Activated CD4-positive, alpha-beta T cell treated with anti-CD3 and anti-CD28 coated beads, Interleukin-2, Interleukin-4, amounts not matched to agents 100 ng/mL and 50 ng/mL, durations not matched to agents 16 hours and 8 hours (primary cell): ENCODE data around the gene TLCD5.

Experiments
- DNase-seq: peaks from one replicate; pipeline ENCODE4 v3.0.0-alpha.2; 2020; ENCODE audit warnings: low spot score

The TLCD5 gene

DNA sequence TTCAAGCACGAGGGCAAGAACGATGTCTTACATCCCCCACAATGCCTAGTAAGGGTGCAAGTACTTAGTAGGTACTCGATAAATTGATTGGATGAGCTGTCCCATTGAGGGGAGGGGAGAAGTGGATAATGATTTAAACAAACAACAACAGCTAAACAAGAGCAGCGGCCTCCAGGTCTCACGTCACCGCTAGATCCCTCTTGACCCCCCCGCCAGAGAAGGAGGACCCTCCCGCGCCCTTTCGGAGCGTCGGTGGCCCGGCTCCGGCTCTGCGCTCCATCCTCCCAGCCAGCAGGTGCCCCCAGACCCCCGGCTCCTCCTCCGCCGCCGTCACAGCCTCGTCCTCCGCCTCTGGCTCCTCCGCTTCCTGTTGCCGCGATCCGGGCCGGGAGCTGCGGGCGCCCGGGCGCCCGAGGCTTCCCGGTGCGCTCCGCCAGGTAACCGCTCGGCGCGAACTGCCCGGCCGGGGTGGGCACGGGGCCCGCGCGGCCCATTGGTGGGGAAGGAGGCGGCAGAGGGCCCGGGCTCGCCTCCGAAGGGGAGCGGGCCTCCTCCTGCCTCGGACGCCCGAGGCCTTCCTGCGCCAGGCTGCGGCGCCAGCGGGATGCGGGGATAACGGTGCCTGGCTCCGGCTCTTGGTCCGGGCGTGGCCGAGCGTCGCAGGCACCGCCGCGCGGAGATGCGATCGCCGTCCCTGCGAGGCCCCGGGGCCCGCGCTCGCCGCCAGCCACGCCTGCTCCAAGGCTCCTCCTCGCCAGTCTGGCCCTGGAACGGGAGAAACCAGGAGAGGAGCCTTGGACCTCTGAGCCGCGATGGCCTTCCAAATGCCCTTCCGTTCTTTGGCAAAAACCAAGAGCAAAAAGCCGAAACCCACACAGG lies at the start of gene TLCD5:
TLCD5 (plus strand) TSS at position 368 of the 879 bp plus-strand sequence. CDS start 2,143 bp downstream, outside the sequence.
- peak; percentile 27 for DNase-seq

DNA sequence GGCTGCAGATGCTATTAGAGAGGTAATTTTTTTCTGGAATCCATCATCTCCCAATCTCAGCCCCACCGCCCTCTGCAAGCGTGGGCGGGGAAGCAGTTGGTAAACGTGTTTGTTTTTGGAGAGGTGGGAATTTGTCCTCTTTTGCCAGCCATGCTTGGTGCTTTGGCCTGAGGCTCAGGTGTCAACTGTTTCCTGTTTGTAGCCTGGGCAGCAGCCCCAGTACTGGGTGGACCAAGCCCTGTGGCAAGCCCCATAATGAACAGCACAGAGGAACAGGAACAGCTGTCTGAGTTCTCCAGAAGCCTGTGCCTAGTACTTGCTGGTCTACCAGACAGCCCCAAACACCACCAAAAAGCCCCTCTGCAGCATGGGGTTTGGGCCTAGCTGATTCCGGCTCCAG lies 45.6 kb upstream of the TLCD5 start:
- no peak for DNase-seq

DNA sequence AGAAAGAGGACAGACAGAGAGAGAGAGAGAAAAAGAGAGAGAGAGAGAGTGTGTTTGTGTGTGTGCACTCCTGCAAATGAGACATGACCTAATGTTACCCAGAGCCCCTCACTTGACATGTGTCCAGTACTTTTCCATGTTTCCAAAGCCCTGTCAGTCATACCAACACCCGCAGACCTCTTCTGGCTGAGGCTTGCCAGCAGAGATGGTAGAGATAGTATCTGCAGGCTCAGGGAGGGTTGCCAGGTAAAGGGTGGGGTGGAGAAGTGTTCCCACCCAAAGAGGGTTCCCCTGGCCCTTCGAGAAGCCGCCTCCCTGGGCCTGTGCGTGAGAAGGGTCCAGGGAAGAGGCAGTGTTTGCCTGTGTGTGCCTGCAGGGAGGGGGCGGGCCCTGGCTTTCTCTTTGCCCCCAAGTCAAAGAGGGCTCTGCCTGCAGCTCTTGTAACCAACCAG lies 44.5 kb upstream of the TLCD5 start:
- no peak for DNase-seq

DNA sequence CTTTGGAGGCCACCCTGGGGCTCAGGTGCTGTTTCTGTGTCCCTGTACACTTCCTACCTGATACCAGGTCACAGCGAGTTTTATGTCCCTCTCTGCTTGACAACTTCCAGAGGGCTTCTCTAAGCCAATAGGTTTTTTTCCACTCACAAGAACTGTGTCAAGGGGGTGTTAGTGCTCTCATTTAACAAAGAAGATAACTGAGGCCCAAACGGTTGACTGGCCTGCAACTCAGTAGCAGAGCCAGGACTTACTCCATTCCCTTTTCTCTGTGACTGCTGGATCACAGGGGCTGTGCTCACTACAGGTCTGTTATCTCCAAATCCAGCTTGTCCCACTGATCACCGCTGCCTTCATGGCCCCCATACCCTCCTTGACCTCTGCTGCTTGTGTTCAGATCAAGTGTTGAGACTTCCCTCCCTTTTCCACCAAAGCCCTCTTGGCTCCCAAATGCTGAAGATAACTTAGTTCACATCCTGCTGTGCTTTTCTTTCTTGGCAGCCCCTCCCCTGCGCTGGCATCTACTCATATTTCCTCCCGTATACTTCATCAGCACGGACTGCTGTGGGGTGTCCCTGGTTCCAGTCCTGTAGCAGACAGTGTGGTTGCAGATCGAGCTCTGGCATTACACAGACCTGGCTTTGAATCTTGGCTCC lies 43.8 kb upstream of the TLCD5 start:
- DNase-seq = no peak

DNA sequence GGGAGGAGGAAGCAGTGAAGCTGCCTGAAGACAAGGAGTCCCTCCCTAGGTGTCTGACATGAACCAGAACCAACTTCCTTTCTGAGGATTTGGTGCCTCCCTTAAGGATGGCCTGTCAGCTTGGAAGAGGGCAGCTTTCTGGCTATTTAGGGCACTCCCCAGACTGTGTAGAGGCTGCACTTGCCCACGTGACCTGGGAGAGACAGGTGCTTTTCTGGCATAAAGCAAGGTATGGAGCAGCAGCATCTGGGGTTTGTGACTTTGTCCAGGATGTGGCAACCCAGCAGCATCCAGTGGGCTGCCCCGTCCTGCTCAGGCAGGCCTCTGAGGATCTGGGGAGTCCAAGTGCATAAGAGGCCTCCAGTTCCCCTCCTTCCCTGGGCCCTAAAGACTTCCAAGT lies 42.0 kb upstream of the TLCD5 start:
- DNase-seq = no peak

DNA sequence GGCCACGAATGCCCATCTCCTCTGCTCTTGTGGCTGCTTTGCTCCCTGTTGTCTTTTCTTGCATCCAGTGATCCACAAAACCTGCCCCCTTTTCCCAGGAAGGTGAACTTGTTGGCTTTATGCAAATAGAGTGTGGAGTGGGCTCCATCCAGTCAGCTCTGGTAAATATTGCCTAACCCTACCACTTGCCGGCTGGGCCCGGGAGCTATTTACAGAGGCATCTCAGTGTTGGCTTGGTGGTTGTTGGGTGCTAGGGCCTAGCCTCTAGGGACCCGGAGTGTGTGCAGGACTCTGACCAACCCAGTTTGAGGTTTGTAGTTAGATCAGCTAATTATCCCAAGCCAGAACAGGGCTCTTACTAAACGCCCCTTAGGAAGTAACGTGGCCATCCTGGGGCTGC lies 40.8 kb upstream of the TLCD5 start:
- no peak for DNase-seq

DNA sequence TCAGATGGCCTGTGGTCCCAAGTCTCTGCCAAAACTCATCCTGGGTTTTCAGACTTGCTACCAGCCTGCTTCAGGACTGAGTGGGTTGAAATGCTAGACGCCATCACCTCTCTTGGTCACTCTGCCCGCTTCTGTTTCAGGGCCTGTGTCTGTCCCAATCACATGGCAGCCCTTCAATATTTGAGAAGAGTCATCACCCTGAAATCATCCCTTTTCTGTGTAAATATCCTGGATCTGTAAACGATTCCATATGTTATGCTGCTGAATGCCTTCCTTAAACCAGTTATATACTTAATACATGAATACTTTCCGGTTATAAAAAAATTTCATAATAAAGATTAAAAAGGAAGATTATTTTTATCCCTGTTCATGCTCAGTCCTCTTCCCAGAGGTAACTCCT lies 39.8 kb upstream of the TLCD5 start:
- DNase-seq = no peak

DNA sequence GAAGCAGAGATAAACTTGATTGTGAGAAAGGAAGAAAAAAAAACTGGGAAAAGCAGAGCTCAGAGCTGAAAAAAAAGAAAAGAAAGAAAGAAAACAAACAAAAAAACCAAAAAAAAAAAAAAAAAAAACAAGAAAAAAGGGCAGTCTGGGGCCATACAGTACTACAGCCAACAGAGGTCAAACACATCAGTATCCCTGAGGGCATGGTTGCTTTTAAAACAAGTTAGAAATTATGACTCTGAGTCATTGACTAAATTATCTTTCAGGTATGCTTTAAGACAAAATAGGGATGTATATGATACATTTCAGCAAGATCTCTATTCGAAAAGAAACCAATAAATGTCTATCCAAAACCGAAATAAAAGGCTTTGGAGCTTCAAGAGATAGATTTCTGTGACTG lies 37.1 kb upstream of the TLCD5 start:
- DNase-seq = no peak

DNA sequence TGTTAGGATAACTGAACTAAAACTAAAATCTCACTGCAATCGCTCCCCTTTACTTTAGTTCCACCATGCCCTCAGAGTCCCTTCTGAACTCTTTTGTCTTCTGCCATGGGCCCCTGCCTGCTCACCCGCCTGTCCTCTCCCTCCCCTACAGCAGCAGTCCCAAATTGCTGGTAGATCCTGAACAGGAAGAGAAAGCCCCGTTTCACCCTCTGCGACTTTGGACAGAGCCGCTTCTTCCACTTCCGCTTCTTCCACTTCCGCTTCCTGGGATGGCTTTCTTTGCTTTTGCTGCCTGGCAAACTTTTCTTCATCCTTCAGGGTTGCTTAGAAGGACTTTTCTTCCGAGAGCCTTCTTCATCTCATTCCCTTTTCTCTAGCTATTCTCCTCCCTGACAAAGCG lies 35.7 kb upstream of the TLCD5 start:
- no peak for DNase-seq

DNA sequence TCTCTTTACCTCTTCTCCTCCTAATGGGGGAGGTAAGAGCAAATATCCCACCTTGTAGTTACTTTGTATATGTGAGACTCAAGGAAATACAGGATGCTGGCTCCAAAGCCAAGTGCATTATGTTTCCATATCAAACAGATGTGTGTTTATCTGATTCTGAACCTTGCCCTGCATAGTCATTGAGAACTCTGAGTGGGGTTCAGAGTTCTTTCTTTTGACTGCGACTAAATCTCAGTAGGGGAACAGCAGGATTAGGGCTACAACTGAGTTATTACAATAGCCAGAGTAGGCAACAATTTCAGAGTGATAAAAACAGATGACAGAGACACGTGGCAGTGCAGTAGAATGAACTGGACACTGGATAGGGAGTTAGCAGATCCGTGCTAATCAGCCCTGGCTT lies 34.1 kb upstream of the TLCD5 start:
- no peak for DNase-seq

DNA sequence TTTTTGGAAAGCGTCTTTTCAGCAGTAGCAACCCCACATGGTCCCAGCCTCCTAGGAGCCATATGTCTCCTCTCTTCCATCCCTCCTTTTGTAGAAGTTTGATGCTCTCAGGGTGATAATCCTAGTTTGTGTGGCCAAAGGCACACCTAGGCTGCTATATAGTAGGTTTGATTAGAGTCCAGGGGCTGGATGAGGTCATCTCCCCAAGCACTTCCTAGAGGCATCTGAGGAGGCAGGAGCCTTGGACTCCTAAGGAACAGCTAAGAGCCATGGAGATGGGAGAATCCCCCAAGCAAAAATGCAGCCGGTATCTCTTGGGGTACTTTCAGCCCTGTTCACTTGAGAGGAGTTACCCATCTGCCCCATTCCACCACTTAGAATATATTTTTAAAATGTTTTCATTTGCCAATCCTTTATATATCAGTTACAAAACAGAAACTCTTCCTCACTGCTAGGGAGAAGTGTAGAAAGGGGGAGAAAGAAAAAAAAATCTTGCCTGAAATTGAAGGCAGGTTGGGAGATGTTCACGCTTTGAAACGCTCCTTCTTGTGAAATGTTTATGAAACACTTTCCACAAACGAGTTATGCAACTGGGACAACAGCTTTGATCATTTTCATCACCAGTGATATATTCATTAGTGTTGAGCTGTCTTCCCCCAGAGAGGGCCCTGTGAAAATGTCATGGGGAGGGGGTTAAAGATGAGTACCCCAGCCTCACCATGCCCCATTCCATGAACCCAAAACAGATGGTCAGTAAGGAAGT lies 31.9 kb upstream of the TLCD5 start:
- DNase-seq = no peak

DNA sequence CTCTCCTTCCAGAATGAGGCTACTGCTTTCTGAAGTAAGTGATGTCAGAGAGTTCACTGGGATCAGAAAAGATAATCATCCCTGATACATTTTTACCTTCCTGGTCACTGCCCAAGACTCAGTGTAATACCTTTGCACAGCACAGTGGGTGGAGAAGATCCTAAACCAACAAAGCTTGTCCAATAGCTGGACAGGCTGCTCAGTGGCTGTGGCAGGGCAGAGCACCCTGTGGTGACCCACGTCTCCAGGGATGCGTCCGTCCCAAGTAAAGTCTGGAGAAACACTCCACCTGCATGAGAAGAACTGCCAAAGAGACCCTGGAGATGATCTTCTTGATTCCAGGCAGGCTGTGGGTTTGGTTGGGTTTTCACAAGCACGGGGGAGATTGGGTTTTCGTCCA lies 31.0 kb upstream of the TLCD5 start:
- no peak for DNase-seq

DNA sequence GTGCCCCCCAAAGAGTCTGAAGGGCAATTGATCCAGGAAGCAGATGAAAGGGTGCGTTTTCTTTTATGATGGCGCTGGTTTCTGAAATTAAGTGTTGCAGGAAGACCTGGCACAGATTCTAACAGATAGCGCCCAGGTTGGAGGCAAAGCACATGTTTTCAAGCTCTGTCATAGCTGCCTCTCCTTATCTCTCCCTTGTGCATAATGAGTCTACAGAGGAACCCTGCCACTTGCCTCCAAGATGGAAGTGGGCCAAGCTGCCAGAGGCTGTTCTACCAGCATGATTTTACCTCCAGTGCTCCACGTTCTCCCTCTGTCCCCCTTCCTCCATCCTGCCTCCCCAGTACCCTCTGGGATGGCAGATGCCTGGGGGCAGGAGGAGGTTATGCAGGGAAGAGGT lies 30.0 kb upstream of the TLCD5 start:
- no peak for DNase-seq

DNA sequence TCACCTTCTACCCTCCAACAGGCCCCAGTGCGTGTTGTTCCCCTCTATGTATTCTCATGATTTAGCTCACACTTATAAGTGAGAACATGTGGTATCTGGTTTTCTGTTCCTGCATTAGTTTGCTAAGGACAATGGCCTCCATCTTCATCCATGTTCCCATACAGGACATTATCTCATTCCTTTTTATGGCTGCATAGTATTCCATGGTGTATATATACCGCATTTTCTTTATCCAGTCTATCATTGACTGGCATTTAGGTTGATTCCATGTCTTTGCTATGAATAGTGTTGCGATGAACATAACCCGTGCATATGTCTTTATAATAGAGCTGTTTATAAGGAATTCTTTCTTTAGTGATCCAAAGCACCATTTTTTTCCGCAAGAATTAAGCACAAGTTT lies 28.5 kb upstream of the TLCD5 start:
- no peak for DNase-seq

DNA sequence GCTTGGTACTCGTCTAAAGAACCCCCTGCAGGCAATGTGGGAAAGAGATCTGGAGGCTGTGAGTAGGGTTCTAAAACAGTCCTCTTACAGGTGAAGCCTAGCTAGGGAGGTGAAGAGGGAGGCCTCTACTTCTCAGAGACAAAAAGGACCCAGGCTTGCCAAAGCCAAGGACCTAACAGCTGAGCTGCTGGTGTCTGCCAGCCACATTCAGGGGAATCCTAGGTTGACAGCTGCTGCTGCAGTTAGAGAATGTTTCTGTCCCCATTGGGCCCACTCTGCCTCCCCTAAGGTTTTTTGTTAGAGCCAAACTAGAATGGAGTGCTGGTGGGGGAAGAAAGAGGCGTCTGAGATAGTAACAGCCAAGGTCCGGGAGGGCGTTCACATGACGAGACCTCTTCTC lies 26.6 kb upstream of the TLCD5 start:
- no peak for DNase-seq

DNA sequence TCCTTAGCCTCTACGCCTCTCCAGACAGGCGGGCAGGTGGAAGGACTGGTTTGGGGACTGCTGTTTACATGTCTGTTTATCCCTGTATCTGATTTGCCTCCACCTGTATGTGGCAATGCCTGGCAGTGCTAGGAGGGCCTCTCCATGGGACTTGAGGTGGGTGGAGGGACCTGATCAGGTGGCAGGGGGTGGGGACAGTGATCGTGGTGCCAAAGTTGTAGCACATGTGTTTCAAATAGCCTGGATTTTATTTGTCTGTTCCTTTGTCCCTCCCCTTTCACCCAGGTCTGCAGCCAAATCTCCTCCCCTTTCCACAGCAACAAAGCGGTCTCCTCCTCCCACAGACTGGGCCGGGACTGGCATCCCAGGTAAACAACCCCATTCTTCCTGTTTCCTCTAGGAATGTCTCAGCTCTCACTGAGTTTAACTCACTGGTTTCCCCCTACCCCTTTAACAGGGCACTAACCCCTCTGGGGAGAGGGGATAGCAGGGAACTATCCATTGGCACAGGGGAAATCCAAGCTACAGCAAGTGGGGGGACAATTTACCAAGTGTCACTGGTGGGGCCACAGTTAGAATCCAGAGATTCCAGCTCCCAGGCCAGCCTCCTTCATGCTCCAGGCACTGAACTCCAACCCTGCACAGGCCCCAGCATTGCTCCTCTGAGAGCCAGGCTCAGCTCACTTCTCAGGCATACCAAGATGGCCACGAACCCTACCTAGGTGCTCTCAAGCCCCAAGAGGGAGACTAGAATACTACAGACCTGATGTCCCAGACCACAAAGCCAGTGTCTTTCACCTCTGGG lies 22.9 kb upstream of the TLCD5 start:
- DNase-seq = no peak

DNA sequence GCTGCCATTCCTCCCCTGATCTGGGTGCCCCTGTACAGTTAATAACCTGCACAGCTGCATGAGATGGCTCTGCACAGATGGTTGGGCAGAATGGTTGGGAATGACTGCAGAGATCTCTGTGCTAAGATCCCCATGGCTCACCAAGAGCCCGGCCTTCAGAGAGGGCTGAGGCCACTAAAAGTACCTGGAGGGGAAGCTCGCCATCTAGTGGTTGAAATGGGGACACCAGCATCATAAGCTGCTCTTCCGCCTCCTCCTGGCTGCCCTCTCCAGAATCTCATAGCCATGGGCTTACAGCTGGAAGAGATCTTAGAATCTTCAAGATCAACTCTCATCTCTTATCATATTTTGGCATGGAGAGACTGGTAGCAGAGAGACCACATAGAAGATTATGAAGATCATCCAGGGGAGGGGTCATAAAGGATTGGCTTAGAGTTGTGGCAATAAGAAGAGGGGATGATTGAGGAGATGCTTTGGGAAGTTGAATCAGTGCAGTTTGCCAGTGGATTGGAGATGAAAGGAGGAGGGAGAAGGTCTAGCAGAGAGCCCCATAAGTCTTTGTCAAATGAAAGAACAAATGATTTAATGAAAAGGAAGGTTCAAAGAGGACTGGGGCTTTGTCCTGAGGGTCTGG lies 22.0 kb upstream of the TLCD5 start:
- peak; percentile 70 for DNase-seq

DNA sequence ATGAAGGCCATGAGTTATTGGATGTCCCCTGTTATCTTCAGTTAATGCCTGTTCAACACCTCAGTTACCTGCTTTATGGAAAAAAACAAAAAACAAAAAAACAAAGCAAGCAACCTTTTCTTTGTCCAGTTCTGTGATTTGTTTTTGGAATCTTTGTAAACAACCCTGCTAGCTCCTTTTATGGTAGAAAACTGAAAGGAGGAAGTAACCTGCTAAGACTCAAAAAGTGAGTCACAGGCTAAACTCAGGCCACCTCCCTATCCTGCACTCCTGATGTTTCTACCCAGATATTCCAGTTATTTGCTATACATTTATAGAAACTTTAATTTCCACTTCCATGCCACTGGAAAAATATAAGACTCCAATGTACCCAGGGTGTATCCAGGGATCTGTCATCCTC lies 20.6 kb upstream of the TLCD5 start:
- DNase-seq = no peak

DNA sequence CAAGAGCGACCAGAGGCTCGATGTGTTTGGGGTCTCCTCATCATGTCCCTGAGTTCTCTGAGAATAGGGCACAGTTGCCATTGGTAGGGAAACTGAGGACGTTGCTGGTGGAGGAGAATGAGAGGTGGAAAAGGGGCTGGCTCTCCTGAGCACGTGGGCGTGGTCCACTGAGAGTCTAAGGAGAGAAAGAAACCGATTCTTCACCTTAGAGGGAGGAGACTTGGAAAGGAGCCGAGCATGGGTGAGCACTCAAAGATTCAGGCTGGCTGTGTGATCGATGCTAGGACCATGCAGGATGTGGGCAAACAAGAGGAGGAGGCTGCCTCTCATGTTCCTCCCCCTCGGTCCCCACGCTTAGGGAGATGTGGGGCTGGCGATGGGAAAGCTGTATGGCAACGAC lies 19.8 kb upstream of the TLCD5 start:
- DNase-seq = no peak

DNA sequence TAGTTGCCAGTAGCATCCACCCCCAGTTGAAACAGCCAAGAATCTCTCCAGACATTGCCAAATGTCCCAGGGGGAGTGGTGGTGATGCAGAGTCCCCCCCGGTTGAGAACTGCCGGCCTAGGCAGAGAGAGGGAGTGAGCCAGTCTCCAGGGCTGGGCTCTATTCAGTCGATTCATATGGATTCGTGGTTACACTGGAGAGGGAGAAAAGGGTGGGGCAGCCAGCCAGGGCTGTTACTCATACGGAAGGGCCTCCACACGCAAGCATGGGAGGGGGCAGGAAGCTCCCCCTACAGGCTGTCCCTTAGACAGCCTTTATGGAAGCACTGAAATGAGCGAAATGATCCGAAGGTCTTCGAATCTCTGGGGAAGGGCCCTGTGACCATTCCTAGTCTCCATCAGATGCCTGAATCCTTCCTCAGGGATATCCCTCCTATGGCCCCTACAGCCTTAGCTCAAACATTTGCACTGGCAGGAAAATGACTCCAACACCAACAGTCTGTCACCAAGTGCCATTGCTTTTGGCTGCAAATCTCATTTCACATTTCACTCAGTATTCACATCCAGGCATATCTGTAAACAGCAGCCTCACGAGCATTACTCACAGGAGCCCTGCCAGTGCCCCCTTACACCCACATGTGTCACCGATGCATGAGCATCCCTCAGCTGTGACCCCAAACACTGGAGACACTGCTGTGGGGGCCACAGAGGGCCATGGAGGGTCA lies 18.4 kb upstream of the TLCD5 start:
- DNase-seq = no peak

DNA sequence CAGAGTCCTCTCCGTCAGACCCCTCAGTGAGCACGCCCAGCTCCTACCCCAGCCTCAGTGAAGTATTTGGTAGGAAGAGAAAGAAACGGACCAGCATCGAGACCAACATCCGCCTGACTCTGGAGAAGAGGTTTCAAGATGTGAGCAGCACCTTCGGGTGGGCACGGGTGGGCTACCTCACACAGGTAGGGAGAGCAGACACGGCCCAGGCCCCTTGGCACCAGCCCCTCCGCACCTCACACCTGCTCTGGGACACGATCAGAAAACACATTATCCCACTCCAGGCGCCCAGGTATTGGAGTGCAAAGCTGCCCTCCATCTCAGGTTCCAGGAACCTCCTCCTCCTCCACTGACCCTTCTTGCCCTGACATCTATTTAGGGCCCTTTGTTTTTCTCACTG lies 17.6 kb upstream of the TLCD5 start:
- no peak for DNase-seq
